Loucy (cell line): Measurements from ENCODE around the gene PANK2.

Experiments
- H2AFZ ChIP-seq: fragments of 200-600 bp; sonication (generic); 2 replicates; pipeline ENCODE4 v1.6.0; 2016; ENCODE audit warnings: antibody characterized with exemption, mild to moderate bottlenecking, low read length, moderate library complexity
- H3F3A ChIP-seq: fragments of 200-600 bp; 2 replicates; pipeline ENCODE4 v1.6.0; 2016; ENCODE audit warnings: antibody characterized with exemption, low read depth, mild to moderate bottlenecking
- H3K27me3 ChIP-seq: fragments of 200-600 bp; sonication (generic); 2 replicates; pipeline ENCODE4 v1.6.1; 2014; ENCODE audit warnings: low read length, mild to moderate bottlenecking; ENCODE audit not compliant: insufficient read depth, poor library complexity, severe bottlenecking
- H3K36me3 ChIP-seq: fragments of 200-600 bp; sonication (generic); 2 replicates; pipeline ENCODE4 v1.6.1; 2016; ENCODE audit warnings: low read length; ENCODE audit not compliant: insufficient read depth
- H3K4me1 ChIP-seq: fragments of 200-600 bp; sonication (generic); 2 replicates; pipeline ENCODE4 v1.5.1; 2014; ENCODE audit warnings: low read length, mild to moderate bottlenecking; ENCODE audit not compliant: insufficient read depth, poor library complexity, severe bottlenecking
- H3K4me2 ChIP-seq: fragments of 200-600 bp; sonication (generic); 2 replicates; pipeline ENCODE4 v1.6.0; 2014; ENCODE audit warnings: antibody characterized with exemption, low read length, low read depth, mild to moderate bottlenecking; ENCODE audit not compliant: poor library complexity, severe bottlenecking
- H3K4me3 ChIP-seq: fragments of 200-600 bp; sonication (generic); 2 replicates; pipeline ENCODE4 v1.5.1; 2014; ENCODE audit warnings: low read length, mild to moderate bottlenecking, mixed read lengths; ENCODE audit not compliant: poor library complexity, severe bottlenecking
- H3K79me2 ChIP-seq: fragments of 200-600 bp; sonication (generic); 2 replicates; pipeline ENCODE4 v1.6.1; 2014; ENCODE audit warnings: low read length; ENCODE audit not compliant: insufficient read depth
- H3K9ac ChIP-seq: fragments of 200-600 bp; sonication (generic); 2 replicates; pipeline ENCODE4 v1.6.0; 2014; ENCODE audit warnings: mild to moderate bottlenecking, low read depth, low read length, moderate library complexity; ENCODE audit not compliant: poor library complexity, severe bottlenecking
- H3K9me2 ChIP-seq: fragments of 200-600 bp; sonication (generic); replicated peaks from 2 replicates; pipeline ENCODE4 v1.6.1; 2016; ENCODE audit warnings: low read depth, low read length, mixed read lengths
- H3K9me3 ChIP-seq: fragments of 200-600 bp; sonication (generic); 2 replicates; pipeline ENCODE4 v1.6.1; 2014; ENCODE audit warnings: mild to moderate bottlenecking, antibody characterized with exemption, low read length, low read depth; ENCODE audit not compliant: insufficient read depth
- H4K20me1 ChIP-seq: fragments of 200-600 bp; sonication (generic); 2 replicates; pipeline ENCODE4 v1.6.0; 2014; ENCODE audit warnings: antibody characterized with exemption, low read length, mild to moderate bottlenecking; ENCODE audit not compliant: insufficient read depth, poor library complexity, severe bottlenecking
- CTCF ChIP-seq: fragments of 200-600 bp; sonication (generic); conservative IDR thresholded peaks from 2 replicates; pipeline ENCODE4 v1.5.1; 2014; ENCODE audit warnings: mild to moderate bottlenecking, antibody characterized with exemption, low read length
- EZH2phosphoT487 ChIP-seq: fragments of 200-600 bp; IDR thresholded peaks from 2 replicates; pipeline ENCODE4 v1.6.1; 2018; ENCODE audit warnings: antibody characterized with exemption, mild to moderate bottlenecking, moderate library complexity, borderline replicate concordance

PANK2 gene

GRCh38 chr20:3857405-3857804 lies 31.8 kb upstream of the PANK2 start:
- no peaks in the 10 kb centered on the region for H4K20me1 ChIP-seq
- TF ChIP-seq EZH2phosphoT487 (no peak), CTCF (no peak)
- H3K36me3 ChIP-seq: peaks cover 22% of the 10 kb centered on the region

GRCh38 chr20:3858689-3859088 lies 30.5 kb upstream of the PANK2 start:
- Histone ChIP-seq H3K4me3 (no peak overlapping the region), H2AFZ (no peak overlapping the region), H3K9ac (no peak overlapping the region), H3K36me3 (peaks cover 35% of the 10 kb centered on the region), H3K4me2 (no peak overlapping the region), H4K20me1 (no peaks in the 10 kb centered on the region), H3K27me3 (no peaks in the 10 kb centered on the region), H3K79me2 (no peaks in the 10 kb centered on the region), H3K9me3 (no peaks in the 10 kb centered on the region), H3F3A (no peaks in the 10 kb centered on the region), H3K4me1 (no peaks in the 10 kb centered on the region), H3K9me2 (no peaks in the 10 kb centered on the region)
- no peak for TF ChIP-seq CTCF

More at GRCh38 chr20:3857405-3857804, 31.8 kb upstream of the PANK2 start:
- H3K4me3 ChIP-seq: no peak overlapping the region
- H3K9me3 ChIP-seq: no peaks in the 10 kb centered on the region
- H3K79me2 ChIP-seq: no peaks in the 10 kb centered on the region
- H3K9me2 ChIP-seq: no peaks in the 10 kb centered on the region
- H3F3A ChIP-seq: no peaks in the 10 kb centered on the region
- no peak overlapping the region for H3K4me2 ChIP-seq
- H3K27me3 ChIP-seq: no peaks in the 10 kb centered on the region
- H3K9ac ChIP-seq: no peak overlapping the region
- H2AFZ ChIP-seq: no peak overlapping the region
- H3K4me1 ChIP-seq: no peaks in the 10 kb centered on the region

GRCh38 chr20:3861191-3861590 lies 28.0 kb upstream of the PANK2 start:
- H3K36me3 ChIP-seq: peaks cover 53% of the 10 kb centered on the region
- H3K27me3 ChIP-seq: no peaks in the 10 kb centered on the region
- no peak overlapping the region for H3K9ac ChIP-seq
- TF ChIP-seq CTCF: no peak
- TF ChIP-seq EZH2phosphoT487: no peak
- no peak overlapping the region for H2AFZ ChIP-seq
- no peaks in the 10 kb centered on the region for H3F3A ChIP-seq
- no peaks in the 10 kb centered on the region for H3K79me2 ChIP-seq
- H3K4me3 ChIP-seq: no peak overlapping the region
- H3K9me2 ChIP-seq: no peaks in the 10 kb centered on the region
- no peaks in the 10 kb centered on the region for H3K4me1 ChIP-seq
- H4K20me1 ChIP-seq: no peaks in the 10 kb centered on the region
- no peaks in the 10 kb centered on the region for H3K9me3 ChIP-seq
- no peak overlapping the region for H3K4me2 ChIP-seq
